GM21515 (cell line): Measurements from ENCODE around the gene PLEKHH3.
"Not testable (repeated sequence)": the region's sequence is repeated elsewhere in the genome, so short reads cannot be mapped to it uniquely, and the experiment has no call there.

Experiments used
- ATAC-seq: cut with Tn5 transposase; IDR thresholded peaks from one replicate; pipeline ENCODE4 v1.9.1; 2021; ENCODE audit not compliant: unreplicated experiment

PLEKHH3 gene

GRCh38 chr17:42672038-42672437, 4.8 kb downstream of the PLEKHH3 start:
- ATAC-seq, result no peak

DNA sequence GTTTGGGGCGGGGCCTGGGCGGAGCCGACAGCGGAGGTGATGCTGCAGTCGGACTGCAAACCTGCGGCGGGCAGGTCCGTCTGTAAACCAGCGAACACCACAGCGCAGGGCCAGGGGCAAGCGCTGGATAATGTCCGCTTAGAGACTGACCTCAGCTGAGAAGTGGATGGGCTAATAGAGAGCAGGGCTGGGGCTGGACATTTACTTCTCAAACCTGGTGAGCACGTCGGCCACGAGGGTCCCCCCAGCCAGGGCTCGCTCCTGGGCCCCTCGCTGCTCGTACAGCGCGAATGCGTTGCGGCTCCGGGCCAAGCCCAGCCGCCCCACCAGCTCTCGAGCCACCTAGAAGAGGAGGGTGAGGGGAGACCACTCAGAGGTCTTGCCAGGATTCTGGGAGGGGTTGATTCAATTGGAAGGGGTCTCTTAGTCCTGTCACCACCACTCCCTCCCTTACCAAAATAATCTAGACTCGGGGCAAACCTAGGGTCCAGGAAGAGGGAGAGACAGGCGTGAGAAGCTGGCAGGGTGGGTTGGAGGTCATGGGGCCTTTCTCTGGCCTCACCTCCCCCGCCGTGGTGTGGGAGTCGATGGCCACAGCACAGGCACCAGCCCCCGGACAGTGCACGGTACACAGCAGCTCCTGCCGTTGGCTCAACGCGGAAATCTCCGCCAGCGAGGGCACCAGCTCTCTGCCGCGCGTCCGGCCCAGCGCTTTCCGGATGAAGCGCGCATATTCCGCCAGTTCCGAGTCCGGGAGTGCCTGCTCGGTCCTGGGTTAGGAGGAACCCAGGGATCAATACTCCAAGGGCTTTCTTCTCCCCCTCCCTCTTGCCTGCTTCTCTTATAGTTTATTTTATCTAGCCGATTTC, 5.8 kb downstream of the PLEKHH3 start:
- no peak for ATAC-seq

GRCh38 chr17:42669977-42670788, 6.6 kb downstream of the PLEKHH3 start:
- ATAC-seq, result no peak

GRCh38 chr17:42669705-42669976, 7.2 kb downstream of the PLEKHH3 start:
- ATAC-seq, result no peak

- ATAC-seq, result no peak
These were observed 9.5 kb downstream of the PLEKHH3 start for GRCh38 chr17:42667088-42667951.

GRCh38 chr17:42666126-42666525, 10.7 kb downstream of the PLEKHH3 start:
- ATAC-seq, result not testable (repeated sequence)

- no peak for ATAC-seq
These were observed 11.2 kb downstream of the PLEKHH3 start for GRCh38 chr17:42665581-42666001.

GRCh38 chr17:42660692-42661345, 16.0 kb downstream of the PLEKHH3 start:
- no peak for ATAC-seq

- ATAC-seq, result not testable (repeated sequence)
These were observed 16.9 kb downstream of the PLEKHH3 start for GRCh38 chr17:42659932-42660274.

GRCh38 chr17:42659079-42659931, 17.5 kb downstream of the PLEKHH3 start, which contains the start of gene TUBG2:
Gene TUBG2, plus strand, starts transcription at chr17:42659284. Its CDS starts 220 bp downstream, at chr17:42659504.
- ATAC-seq, result no peak

DNA sequence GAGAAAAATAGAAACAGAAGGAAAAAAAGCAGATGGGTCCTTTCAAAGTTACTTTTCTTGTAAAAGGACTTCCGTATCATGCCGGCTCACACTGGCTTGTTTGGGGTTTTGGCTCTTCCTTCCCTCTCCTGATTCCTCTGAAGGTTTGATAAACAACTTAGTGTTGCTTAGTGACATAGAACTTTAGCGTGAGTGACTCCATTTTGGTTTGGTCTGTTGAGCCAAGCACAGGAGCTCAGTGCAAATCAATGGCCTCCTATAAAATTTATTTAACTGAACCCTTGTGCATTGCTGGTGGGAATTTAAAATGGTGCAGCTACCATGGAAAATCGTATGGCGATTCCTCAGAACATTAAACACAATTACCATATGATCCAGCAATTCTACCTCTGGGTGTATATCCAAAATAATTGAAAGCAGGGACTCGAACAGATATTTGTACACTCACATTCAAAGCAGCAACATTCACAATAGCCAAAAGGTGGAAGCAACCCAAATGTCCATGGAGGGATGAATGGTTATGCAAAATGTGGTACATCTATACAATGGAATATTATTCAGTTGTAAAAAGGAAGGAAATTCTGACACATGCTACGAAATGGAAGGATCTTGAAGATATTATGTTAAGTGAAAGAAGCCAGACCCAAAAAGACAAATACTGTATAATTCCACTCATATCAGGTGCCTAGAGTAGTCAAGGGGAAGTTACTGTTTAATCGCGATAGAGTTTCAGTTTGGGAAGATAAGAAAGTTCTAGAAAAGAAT, 18.8 kb downstream of the PLEKHH3 start:
- no peak for ATAC-seq

DNA sequence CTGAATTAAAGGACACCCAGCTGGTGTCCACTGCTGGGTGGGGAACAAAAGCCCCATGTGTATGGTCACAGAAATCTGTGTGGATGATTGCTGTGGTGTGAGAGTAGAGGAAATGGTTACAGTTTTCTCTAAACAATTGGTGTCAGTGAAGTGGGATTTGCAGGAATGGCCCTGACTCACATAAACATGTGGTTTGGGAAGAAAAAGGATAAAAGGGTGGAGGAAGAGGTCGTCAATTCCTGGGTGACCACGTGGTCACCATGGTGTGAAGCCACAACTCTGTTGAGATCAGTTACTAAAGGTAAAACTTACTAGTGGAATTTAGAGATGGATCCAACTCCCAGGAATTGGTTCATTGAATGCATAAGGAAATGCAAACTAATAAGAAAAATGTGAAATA, 21.3 kb downstream of the PLEKHH3 start:
- no peak for ATAC-seq

GRCh38 chr17:42653179-42654124, 23.3 kb downstream of the PLEKHH3 start:
- no peak for ATAC-seq

DNA sequence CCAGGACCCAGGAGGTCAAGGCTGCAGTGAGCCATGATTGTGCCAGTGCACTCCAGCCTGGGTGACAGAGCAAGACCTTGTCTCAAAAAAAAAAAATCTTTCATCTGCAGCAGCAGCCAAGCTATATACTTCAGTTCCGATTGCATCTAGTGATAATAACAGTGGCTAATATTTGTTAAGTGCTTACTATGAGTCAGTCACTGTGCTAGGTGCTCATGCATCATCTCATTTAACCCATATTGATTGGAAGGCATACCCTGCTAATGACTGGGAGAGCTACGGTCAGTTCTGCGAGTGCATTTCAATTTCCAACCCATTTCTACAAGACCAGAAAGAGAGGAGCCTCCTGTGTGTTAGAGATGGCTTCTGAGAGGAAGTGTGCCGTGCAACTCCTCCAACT, 25.4 kb downstream of the PLEKHH3 start:
- no peak for ATAC-seq

DNA sequence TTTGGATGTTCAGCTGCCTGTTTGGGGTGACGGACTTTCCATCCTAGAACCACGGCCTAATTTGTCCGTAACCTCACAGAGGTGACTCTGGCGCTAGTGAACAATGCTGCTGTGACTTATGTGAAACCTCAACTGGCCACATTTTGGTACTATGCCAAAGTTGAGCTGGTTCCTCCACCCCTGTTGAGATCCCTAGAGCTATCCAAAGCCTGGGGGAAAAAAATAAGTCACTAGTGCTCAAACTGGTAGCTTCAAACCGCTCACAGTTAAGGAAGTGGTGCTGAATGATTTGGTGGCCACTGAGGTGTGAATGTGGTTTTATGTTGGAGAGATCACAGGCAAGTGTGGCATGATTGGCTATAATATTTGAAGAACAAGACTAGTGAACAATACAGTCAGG, 29.0 kb downstream of the PLEKHH3 start:
- ATAC-seq, result no peak

DNA sequence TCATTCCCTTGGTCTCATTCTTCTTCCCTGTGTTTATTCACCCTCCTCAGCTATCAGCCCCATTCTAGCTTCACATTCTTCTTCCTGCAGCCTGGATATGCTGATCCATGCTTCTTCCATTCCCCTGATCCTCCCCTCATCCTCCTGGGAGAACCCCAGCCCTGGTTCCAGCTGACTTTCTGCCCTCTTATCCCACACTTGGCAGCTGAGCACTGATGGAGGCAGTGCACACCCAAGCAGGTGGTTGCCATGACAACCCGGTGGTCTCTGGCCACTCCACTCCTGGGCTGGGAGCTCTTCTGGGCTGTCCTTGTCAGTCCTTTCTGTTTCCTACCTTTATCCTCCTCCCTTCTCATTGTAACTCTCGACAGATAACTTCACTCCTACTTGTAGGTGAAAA, 34.5 kb downstream of the PLEKHH3 start:
- ATAC-seq, result no peak

- ATAC-seq, result no peak
These were observed 36.7 kb downstream of the PLEKHH3 start for GRCh38 chr17:42640121-42640520.

DNA sequence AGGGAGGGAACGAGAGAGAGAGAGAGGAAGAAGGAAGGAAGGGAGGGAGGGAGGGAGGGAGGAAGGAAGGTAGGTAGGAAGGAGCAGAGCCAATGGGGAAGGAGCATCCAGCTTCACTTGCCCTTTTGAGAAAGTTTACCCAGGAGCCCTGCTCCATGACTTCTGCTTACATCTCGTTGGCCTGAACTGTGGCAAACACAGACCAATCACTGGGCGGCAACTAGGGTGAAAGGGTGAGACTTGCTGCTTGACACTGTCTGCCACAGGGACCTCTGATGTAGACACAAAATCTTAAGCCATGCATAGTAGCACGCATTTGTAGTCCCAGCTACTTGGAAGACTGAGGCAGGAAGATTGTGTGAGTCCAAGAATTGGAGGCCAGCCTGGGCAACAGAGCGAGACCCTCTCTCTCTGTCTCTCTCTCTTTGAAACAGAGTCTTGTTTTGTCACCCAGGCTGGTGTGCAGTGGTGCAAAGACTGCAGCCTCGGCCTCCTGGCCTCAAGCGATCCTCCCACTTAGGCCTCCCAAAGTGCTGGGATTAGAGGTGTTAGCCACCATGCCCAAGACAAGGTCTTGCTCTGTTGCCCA, 37.2 kb downstream of the PLEKHH3 start:
- no peak for ATAC-seq
